MM.1S (cell line): ENCODE data around the gene PPP1R8.

Source experiments
- EZH2phosphoT487 ChIP-seq: fragments of 300-600 bp; sonication (generic); IDR thresholded peaks from 2 replicates; pipeline ENCODE4 v1.6.1; 2018; ENCODE audit warnings: antibody characterized with exemption, low read length
- TF ChIP-seq, protein P1 (sequence below): fragments of 300-600 bp; sonication (generic); IDR thresholded peaks from 2 replicates; pipeline ENCODE4 v1.5.1; 2016; ENCODE audit warnings: antibody characterized with exemption, low read length, mixed read lengths

DNA sequence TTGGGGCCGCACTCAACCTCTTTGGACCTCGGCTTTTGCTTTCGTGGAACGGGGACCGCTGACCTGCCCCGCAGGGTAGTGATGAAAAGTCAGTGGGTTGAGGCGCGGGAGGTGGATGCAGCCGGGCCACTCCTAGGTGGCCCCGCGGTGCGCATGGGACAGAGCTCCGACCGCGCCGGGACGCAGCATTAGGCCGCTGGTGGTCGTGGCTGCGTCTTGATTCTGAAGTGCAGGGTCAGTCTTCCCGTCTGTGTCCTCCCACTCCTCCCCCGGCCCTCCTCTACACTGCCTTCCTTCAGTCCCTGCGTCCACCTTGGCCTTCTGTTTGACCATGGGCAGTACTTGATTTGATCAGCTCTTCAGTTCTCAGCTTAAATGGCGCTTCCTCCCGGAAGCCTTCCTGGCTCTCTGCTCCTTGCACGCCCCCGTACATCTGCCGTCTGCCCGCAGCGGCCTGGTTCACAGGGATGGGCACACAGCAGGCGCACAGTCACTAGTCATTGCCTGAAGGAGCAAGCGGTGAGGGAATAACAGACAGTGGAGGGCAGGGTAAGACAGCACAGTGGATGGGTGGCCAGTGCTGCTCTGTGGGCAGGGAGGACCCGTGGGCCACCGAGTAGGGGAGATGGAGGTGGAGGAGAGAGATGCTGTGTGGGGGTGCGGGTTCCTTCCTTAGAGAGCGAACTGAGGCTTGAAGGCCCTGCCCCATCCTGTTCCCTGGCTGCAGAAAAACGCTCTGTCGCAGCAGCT is 42.4 kb downstream of the PPP1R8 start:
- TF ChIP-seq, protein P1, sequence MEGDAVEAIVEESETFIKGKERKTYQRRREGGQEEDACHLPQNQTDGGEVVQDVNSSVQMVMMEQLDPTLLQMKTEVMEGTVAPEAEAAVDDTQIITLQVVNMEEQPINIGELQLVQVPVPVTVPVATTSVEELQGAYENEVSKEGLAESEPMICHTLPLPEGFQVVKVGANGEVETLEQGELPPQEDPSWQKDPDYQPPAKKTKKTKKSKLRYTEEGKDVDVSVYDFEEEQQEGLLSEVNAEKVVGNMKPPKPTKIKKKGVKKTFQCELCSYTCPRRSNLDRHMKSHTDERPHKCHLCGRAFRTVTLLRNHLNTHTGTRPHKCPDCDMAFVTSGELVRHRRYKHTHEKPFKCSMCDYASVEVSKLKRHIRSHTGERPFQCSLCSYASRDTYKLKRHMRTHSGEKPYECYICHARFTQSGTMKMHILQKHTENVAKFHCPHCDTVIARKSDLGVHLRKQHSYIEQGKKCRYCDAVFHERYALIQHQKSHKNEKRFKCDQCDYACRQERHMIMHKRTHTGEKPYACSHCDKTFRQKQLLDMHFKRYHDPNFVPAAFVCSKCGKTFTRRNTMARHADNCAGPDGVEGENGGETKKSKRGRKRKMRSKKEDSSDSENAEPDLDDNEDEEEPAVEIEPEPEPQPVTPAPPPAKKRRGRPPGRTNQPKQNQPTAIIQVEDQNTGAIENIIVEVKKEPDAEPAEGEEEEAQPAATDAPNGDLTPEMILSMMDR, result no peak
- no peak for TF ChIP-seq EZH2phosphoT487
